ENCODE measurements around the gene CCDC191. TPM values are rescaled to one million over a fixed set of nuclear protein-coding genes. Genes with fewer than 3 reads are reported as not detected.

Gene CCDC191, protein sequence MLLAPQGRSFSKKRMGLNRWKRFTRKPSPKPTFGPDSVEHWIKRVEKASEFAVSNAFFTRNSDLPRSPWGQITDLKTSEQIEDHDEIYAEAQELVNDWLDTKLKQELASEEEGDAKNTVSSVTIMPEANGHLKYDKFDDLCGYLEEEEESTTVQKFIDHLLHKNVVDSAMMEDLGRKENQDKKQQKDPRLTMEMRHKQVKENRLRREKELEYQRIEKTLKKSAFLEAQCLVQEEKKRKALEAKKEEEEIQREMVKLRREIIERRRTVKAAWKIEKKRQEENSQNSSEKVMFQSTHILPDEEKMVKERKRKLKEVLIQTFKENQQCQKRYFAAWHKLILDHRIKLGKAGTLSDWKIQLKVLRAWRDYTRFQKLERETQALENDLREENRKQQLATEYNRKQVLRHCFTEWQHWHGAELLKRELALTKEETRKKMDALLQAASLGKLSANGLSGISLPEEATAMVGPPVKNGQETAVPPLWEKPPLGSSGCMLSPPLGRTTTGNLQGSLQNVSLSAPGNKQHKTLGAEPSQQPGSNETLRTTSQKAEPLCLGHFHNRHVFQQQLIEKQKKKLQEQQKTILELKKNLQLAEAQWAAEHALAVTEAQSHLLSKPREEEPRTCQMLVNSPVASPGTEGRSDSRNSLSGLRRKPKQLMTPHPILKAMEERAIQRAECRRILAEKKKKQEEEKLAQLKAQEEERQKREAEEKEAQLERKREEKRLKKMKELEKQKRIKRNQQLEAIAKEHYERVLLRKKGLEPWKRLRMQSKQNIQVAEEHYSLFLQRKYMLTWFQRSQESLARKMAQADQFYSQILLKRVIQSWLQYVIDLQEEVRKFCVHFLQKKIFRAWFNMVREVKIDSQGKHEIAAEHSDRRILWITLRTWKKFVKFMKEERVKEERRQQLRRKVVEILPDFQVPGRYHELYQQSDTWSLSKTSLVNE
- 1 to 10 TPM; 1.0 to 2.9 TPM for polyA plus RNA-seq

DNA sequence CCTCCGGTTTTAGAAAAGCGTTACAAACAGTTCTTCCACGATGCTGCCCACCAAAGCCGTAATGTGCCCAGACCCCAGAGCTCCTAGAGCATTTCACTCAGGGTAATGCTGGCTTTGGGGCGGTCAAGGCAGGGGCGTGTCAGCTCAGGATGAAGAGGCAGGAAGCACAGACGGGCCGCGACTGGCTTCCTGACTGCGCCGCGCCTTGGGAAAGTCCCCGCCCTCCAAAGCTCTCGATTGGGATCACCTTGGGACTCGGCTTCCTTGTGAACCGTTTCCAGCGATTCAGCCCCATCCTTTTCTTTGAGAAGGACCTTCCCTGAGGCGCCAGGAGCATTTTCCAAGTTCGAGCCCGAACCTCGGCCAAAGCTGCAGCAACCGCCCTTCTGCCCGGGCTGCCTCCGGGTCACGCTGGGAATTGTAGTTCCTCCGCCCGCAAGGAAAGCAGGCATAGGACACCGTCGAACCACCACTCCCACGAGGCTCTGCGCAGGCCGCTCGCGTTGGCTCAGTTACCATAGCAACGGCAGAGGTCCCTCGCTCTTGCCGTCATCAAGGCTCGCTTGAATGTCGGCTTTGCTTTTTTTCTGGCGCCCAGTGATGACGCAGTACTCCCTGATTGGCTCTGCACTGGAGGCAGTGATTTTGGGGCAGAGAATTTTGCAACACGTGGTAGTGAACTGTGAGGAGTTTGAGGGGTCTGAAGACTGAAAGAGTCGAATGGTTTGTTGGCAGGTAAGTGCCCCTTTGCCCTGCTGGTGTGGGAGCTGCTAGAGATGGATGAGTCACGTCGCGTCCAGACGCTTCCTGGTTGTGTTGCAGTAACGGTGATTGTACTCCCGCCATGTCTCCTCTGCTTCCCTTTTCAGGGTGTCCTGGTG, at the start of gene CCDC191, which contains the start of gene QTRT2:
TSS of gene CCDC191 (minus strand) at position 397 of the 881 bp plus-strand sequence. CDS start at position 337, 60 bp downstream.
TSS of gene QTRT2 (plus strand) at position 608 of the 881 bp plus-strand sequence. CDS start 8,521 bp downstream, outside the sequence.
- Histone ChIP-seq H3K27ac (ENCODE audit: low read depth in 2 of 2, low read length in 1 of 2) (peak within 1 kb of the TSS; percentile 89 to 93), H3K4me1 (ENCODE audit: control insufficient read depth in 2 of 2, insufficient read depth in 2 of 2, low read length in 1 of 2) (no peaks in the 10 kb centered on the region), H3K36me3 (ENCODE audit: control insufficient read depth in 2 of 2, insufficient read depth in 2 of 2, low read length in 1 of 2) (no peaks in the 10 kb centered on the region), H3K4me3 (ENCODE audit: low read depth in 1 of 2, low read length in 2 of 2) (peak within 1 kb of the TSS; percentile 67 to 85), H3K9me3 (ENCODE audit: control insufficient read depth in 2 of 2, insufficient read depth in 1 of 2, low read depth in 1 of 2, low read length in 1 of 2) (no peaks in the 10 kb centered on the region), H3K27me3 (ENCODE audit: control insufficient read depth in 1 of 2, insufficient read depth in 2 of 2, low read length in 2 of 2) (no peaks in the 10 kb centered on the region)
- WGBS, 2 donors = 0% methylated on average over 49 of the region's 49 CpGs

DNA sequence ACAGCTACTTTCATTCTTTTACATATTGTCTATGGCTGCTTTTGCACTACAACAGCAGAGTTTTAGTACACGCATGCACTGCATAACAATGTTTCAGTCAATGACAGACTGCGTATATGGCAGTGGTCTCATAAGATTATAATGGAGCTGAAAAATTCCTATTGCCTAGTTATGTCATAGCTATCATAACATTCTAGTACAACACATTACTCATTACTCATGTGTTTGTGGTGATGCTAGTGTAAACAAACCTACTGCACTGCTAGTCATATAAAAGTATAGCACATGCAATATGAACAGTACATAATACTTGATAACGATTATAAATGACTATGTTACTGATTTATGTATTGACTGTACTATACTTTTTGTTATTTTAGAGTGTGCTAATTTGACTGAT, 48.1 kb upstream of the CCDC191 start:
- Histone ChIP-seq H3K4me3 (ENCODE audit: low read depth in 1 of 2, low read length in 2 of 2) (no peak overlapping the region), H3K27me3 (ENCODE audit: control insufficient read depth in 1 of 2, insufficient read depth in 2 of 2, low read length in 2 of 2) (no peaks in the 10 kb centered on the region), H3K27ac (ENCODE audit: low read depth in 2 of 2, low read length in 1 of 2) (no peak overlapping the region), H3K9me3 (ENCODE audit: control insufficient read depth in 2 of 2, insufficient read depth in 1 of 2, low read depth in 1 of 2, low read length in 1 of 2) (no peaks in the 10 kb centered on the region), H3K36me3 (ENCODE audit: control insufficient read depth in 2 of 2, insufficient read depth in 2 of 2, low read length in 1 of 2) (no peaks in the 10 kb centered on the region), H3K4me1 (ENCODE audit: control insufficient read depth in 2 of 2, insufficient read depth in 2 of 2, low read length in 1 of 2) (no peaks in the 10 kb centered on the region)
- WGBS, 2 donors = 80 to 86% methylated on average over 3 of the region's 3 CpGs

DNA sequence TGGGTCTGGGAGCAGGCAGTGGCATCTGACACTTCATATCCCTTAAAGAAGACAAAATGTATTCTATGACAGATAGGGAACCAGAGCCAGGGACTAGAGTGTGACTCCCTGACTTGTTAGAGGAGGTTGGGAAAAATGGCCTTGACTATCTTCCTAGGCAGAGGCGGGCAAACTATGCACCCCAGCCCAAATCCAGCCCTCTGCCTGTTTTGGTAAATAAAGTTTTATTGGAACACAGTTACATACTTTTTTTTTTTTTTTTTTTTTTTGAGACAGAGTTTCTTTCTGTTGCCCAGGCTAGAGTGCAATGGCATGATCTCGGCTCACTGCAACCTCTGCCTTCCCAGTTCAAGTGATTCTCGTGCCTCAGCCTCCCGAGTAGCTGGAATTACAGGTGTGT, 47.5 kb upstream of the CCDC191 start:
- Histone ChIP-seq H3K9me3 (ENCODE audit: control insufficient read depth in 2 of 2, insufficient read depth in 1 of 2, low read depth in 1 of 2, low read length in 1 of 2) (no peaks in the 10 kb centered on the region), H3K36me3 (ENCODE audit: control insufficient read depth in 2 of 2, insufficient read depth in 2 of 2, low read length in 1 of 2) (no peaks in the 10 kb centered on the region), H3K27me3 (ENCODE audit: control insufficient read depth in 1 of 2, insufficient read depth in 2 of 2, low read length in 2 of 2) (no peaks in the 10 kb centered on the region), H3K4me1 (ENCODE audit: control insufficient read depth in 2 of 2, insufficient read depth in 2 of 2, low read length in 1 of 2) (no peaks in the 10 kb centered on the region), H3K27ac (ENCODE audit: low read depth in 2 of 2, low read length in 1 of 2) (no peak overlapping the region), H3K4me3 (ENCODE audit: low read depth in 1 of 2, low read length in 2 of 2) (no peak overlapping the region)
- WGBS, 2 donors = 90 to 92% methylated on average over 4 of the region's 4 CpGs

DNA sequence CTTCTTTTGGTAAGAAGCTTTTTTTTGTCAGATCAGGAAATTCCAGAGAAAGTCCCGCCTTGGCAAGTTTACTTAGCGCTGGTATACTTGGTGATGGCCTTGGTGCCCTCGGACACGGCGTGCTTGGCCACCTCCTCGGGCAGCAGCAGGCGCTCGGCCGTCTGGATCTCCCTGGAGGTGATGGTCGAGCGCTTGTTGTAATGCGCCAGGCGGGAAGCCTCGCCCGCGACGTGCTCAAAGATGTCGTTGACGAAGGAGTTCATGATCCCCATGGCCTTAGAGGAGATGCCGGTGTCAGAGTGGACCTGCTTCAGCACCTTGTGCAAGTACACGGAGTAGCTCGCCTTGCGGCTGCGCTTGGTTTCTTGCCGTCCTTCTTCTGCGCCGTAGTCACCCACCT, 46.9 kb upstream of the CCDC191 start:
- no peak overlapping the region for H3K4me3 ChIP-seq (ENCODE audit: low read depth in 1 of 2, low read length in 2 of 2)
- no peaks in the 10 kb centered on the region for H3K4me1 ChIP-seq (ENCODE audit: control insufficient read depth in 2 of 2, insufficient read depth in 2 of 2, low read length in 1 of 2)
- no peaks in the 10 kb centered on the region for H3K27me3 ChIP-seq (ENCODE audit: control insufficient read depth in 1 of 2, insufficient read depth in 2 of 2, low read length in 2 of 2)
- WGBS, 2 donors = 95 to 96% methylated on average over 27 of the region's 27 CpGs
- no peaks in the 10 kb centered on the region for H3K9me3 ChIP-seq (ENCODE audit: control insufficient read depth in 2 of 2, insufficient read depth in 1 of 2, low read depth in 1 of 2, low read length in 1 of 2)
- H3K36me3 ChIP-seq (ENCODE audit: control insufficient read depth in 2 of 2, insufficient read depth in 2 of 2, low read length in 1 of 2) = no peaks in the 10 kb centered on the region
- H3K27ac ChIP-seq (ENCODE audit: low read depth in 2 of 2, low read length in 1 of 2) = no peak overlapping the region

DNA sequence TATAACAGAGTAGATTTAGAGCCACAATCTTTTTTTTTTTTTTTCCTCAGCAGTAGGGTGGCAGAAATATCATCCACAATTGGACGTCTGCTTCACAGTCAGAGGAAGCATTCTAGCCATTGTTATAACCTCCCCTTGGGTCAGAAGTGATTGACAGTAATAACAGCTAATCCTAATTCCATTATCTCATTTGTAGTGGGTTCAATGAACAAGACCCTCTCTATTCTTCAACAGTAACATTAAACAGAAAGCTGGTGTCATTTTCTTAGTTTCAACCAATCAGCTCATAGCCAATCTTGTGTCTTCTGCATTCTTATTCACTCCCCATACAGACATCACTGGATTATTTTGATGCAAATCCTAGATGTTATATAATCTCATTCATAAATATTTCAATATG, 44.8 kb upstream of the CCDC191 start:
- WGBS, 2 donors = 64 to 68% methylated on average over 1 of the region's 1 CpG
- Histone ChIP-seq H3K36me3 (ENCODE audit: control insufficient read depth in 2 of 2, insufficient read depth in 2 of 2, low read length in 1 of 2) (no peaks in the 10 kb centered on the region), H3K27ac (ENCODE audit: low read depth in 2 of 2, low read length in 1 of 2) (no peak overlapping the region), H3K9me3 (ENCODE audit: control insufficient read depth in 2 of 2, insufficient read depth in 1 of 2, low read depth in 1 of 2, low read length in 1 of 2) (no peaks in the 10 kb centered on the region), H3K4me3 (ENCODE audit: low read depth in 1 of 2, low read length in 2 of 2) (no peak overlapping the region), H3K27me3 (ENCODE audit: control insufficient read depth in 1 of 2, insufficient read depth in 2 of 2, low read length in 2 of 2) (no peaks in the 10 kb centered on the region), H3K4me1 (ENCODE audit: control insufficient read depth in 2 of 2, insufficient read depth in 2 of 2, low read length in 1 of 2) (no peaks in the 10 kb centered on the region)

DNA sequence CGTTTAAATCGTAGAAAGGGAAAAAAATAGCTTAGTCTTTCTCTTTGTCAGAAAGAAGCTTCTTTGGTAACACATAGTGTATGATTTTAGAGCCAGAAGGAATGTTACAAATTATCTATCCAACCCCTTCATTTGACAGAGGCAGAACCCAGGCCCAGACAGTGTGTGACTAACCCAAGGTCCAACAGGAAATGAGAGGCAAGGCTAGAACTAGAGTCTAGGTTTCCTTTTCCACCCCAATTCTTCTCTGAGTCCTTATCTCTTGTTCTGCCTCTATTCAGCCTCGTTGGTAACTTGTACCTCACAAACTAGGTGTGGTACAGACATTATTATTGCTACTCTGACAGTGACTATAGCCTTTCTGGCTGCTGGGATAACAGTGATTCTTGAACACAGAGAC, 39.5 kb upstream of the CCDC191 start:
- WGBS, 2 donors = 65 to 73% methylated on average over 3 of the region's 3 CpGs
- Histone ChIP-seq H3K4me1 (ENCODE audit: control insufficient read depth in 2 of 2, insufficient read depth in 2 of 2, low read length in 1 of 2) (no peaks in the 10 kb centered on the region), H3K27ac (ENCODE audit: low read depth in 2 of 2, low read length in 1 of 2) (no peak overlapping the region), H3K4me3 (ENCODE audit: low read depth in 1 of 2, low read length in 2 of 2) (no peak overlapping the region), H3K27me3 (ENCODE audit: control insufficient read depth in 1 of 2, insufficient read depth in 2 of 2, low read length in 2 of 2) (no peaks in the 10 kb centered on the region), H3K36me3 (ENCODE audit: control insufficient read depth in 2 of 2, insufficient read depth in 2 of 2, low read length in 1 of 2) (no peaks in the 10 kb centered on the region), H3K9me3 (ENCODE audit: control insufficient read depth in 2 of 2, insufficient read depth in 1 of 2, low read depth in 1 of 2, low read length in 1 of 2) (no peaks in the 10 kb centered on the region)

DNA sequence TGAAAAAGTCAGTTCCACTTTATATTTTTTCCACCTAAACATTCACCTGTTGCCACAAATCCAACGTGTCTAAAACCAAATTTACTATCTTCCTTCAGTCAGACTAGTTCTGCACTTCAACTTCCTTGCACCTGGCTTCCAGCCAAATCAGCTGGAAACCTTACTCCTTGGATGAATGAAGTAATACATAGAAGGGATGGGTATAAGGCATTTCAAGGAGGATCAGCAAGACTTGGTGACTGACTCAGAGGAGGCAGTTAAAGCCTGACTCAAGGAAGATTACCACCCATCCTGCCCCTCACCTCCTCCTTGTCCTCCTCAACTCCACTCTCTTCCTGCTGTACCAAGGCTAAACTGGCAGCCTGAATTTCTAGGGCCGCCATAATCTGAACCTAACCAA, 37.3 kb upstream of the CCDC191 start:
- no peaks in the 10 kb centered on the region for H3K9me3 ChIP-seq (ENCODE audit: control insufficient read depth in 2 of 2, insufficient read depth in 1 of 2, low read depth in 1 of 2, low read length in 1 of 2)
- no peaks in the 10 kb centered on the region for H3K27me3 ChIP-seq (ENCODE audit: control insufficient read depth in 1 of 2, insufficient read depth in 2 of 2, low read length in 2 of 2)
- H3K4me1 ChIP-seq (ENCODE audit: control insufficient read depth in 2 of 2, insufficient read depth in 2 of 2, low read length in 1 of 2) = no peaks in the 10 kb centered on the region
- no peak overlapping the region for H3K4me3 ChIP-seq (ENCODE audit: low read depth in 1 of 2, low read length in 2 of 2)
- H3K27ac ChIP-seq (ENCODE audit: low read depth in 2 of 2, low read length in 1 of 2) = no peak overlapping the region
- WGBS, 2 donors = 49 to 54% methylated on average over 2 of the region's 2 CpGs
- H3K36me3 ChIP-seq (ENCODE audit: control insufficient read depth in 2 of 2, insufficient read depth in 2 of 2, low read length in 1 of 2) = no peaks in the 10 kb centered on the region

DNA sequence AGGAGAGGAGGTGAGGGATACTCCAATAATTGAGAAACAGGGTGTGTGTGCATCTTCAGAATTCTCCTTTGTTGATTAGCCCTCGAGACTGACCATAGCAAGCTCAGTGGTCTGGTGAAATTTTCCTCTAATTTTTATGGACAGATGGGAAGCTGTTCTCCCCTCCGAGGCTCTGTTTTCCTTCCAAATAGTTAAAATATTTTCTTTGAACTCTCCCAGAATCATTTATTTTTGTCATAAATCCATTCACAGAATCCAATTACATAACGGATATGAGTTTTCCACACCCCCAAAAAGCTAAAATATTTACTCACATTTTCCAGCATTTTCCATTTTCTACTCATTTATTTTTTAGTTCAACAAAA, 36.7 kb upstream of the CCDC191 start:
- H3K9me3 ChIP-seq (ENCODE audit: control insufficient read depth in 2 of 2, insufficient read depth in 1 of 2, low read depth in 1 of 2, low read length in 1 of 2) = no peaks in the 10 kb centered on the region
- no peak overlapping the region for H3K4me3 ChIP-seq (ENCODE audit: low read depth in 1 of 2, low read length in 2 of 2)
- 30 to 37% methylated on average over 3 of the region's 3 CpGs for WGBS, 2 donors
- no peaks in the 10 kb centered on the region for H3K4me1 ChIP-seq (ENCODE audit: control insufficient read depth in 2 of 2, insufficient read depth in 2 of 2, low read length in 1 of 2)
- H3K36me3 ChIP-seq (ENCODE audit: control insufficient read depth in 2 of 2, insufficient read depth in 2 of 2, low read length in 1 of 2) = no peaks in the 10 kb centered on the region
- H3K27ac ChIP-seq (ENCODE audit: low read depth in 2 of 2, low read length in 1 of 2) = no peak overlapping the region
- H3K27me3 ChIP-seq (ENCODE audit: control insufficient read depth in 1 of 2, insufficient read depth in 2 of 2, low read length in 2 of 2) = no peaks in the 10 kb centered on the region
